ENCODE results near the gene PET100. TPM values are rescaled to one million over a fixed set of nuclear protein-coding genes. Genes with fewer than 3 reads are reported as not detected.

The PET100 gene
- total RNA-seq, 1 experiment from 2014 or later, result 129 TPM

DNA sequence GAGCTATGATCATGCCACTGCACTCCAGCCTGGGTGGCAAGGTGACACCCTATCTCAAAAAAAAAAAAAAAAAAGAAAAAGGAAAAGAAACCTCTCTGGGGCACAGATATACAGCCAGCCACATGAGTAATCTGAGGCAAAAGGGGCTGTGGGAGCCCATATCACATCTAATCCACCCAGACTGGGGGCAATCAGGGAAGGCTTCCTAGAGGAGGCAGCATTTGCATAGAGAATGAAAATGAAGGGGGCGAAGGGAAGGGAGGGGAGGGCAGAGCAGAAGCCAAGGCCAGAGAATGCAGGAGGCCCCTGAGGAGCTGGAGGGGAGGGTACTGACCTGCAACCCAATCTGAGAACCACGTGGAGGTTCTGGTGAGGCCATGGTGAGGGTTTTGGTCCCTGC is 20.6 kb downstream of the PET100 start:
- H3K36me3 ChIP-seq (ENCODE audit: insufficient read depth, low read length, poor library complexity, severe bottlenecking), result no peaks in the 10 kb centered on the region
- ChIA-PET POLR2A (ENCODE audit: low non-redundant PET) (no interaction called here), CTCF (interaction anchor here (0.6 kb wide), 1 partner anchor 24 kb away, joined by 3 read pairs; no protein-coding TSS in a partner anchor)
- no peaks in the 10 kb centered on the region for H3K27me3 ChIP-seq (replicated peaks; ENCODE audit: insufficient read depth, low read depth, low read length, poor library complexity)
- no TSS peak for BruUV-seq (replicated peaks)
- no peak overlapping the region for H3K4me3 ChIP-seq (ENCODE audit: low read depth, low read length, poor library complexity, severe bottlenecking)
- DNase-seq (ENCODE audit: low spot score), result no peak
- intact Hi-C loops (cut with micrococcal nuclease; ENCODE audit: unreplicated experiment), result loop anchor here (5.0 kb wide), 1 partner anchor 152 kb away; no protein-coding TSS in a partner anchor
- no peaks in the 10 kb centered on the region for H3K9me3 ChIP-seq (ENCODE audit: low read depth, low read length, poor library complexity, severe bottlenecking)
- no peak for TF ChIP-seq EZH2 (IDR thresholded peaks at IDR 0.05; ENCODE audit: borderline replicate concordance, low read depth, low read length, poor library complexity, severe bottlenecking)
- H3K27ac ChIP-seq (ENCODE audit: low read depth, low read length, poor library complexity, severe bottlenecking), result no peak overlapping the region
- no peaks in the 10 kb centered on the region for H3K4me1 ChIP-seq (ENCODE audit: insufficient read depth, low read length, poor library complexity, severe bottlenecking)

DNA sequence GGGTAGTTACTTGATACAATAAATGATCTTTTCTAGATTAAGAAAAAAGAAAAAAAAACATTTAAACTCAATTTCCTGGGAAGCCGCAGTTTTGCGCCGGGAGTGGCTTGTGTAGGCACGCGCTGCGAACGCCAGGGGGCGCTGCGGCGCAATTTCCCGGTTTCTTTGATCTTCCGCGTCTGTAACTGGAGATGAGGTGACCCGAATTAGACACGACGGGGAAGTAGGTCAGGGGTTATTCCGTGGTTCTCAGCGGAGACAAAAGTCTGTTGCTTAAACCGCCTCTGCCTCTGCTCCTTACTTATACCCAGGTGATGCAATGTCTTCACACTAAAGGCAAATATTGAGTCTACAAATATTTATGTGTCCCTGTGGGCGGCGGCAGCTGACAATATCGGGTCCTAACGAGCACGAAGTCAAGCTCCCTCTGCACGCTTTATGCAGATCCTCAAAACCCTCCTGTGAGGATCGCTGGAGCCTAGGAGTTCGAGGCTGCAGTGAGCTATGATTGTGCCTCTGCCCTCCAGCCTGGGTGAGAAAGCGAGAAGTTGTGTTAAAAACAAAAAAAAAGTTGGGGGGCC is 22.6 kb downstream of the PET100 start:
- no peaks in the 10 kb centered on the region for H3K27me3 ChIP-seq (replicated peaks; ENCODE audit: insufficient read depth, low read depth, low read length, poor library complexity)

DNA sequence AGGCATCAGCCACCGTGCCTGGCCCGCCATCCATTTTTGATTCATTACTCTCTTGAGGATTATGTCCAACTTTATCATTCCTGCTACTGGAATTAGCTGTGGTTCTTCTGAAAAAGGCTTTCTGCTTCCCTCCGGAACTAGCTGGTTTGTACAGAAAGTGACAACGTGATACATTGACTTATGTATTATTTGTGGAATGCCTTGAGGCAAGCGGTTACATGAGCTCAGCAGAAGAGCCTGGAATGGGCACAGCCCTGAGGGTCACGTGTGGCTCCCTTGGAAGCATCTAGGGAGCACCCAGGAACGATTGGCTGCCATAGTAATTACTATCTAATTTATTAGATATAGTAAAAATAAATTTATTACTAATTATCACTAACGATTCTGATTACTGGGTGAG is 24.8 kb downstream of the PET100 start:
- Histone ChIP-seq H3K4me3 (ENCODE audit: low read depth, low read length, poor library complexity, severe bottlenecking) (no peak overlapping the region), H3K4me1 (ENCODE audit: insufficient read depth, low read length, poor library complexity, severe bottlenecking) (no peaks in the 10 kb centered on the region), H3K9me3 (ENCODE audit: low read depth, low read length, poor library complexity, severe bottlenecking) (no peaks in the 10 kb centered on the region), H3K27ac (ENCODE audit: low read depth, low read length, poor library complexity, severe bottlenecking) (no peak overlapping the region), H3K27me3 (replicated peaks; ENCODE audit: insufficient read depth, low read depth, low read length, poor library complexity) (no peaks in the 10 kb centered on the region), H3K36me3 (ENCODE audit: insufficient read depth, low read length, poor library complexity, severe bottlenecking) (no peaks in the 10 kb centered on the region)
- BruUV-seq (replicated peaks), result no TSS peak
- no peak for TF ChIP-seq CTCF (conservative IDR thresholded peaks at IDR 0.05; ENCODE audit: low read depth, low read length)
- TF ChIP-seq EZH2 (IDR thresholded peaks at IDR 0.05; ENCODE audit: borderline replicate concordance, low read depth, low read length, poor library complexity, severe bottlenecking), result no peak
- POLR2A ChIA-PET (ENCODE audit: low non-redundant PET), result no interaction called here
- intact Hi-C loops (cut with micrococcal nuclease; ENCODE audit: unreplicated experiment), result loop anchor here (5.0 kb wide), 1 partner anchor 148 kb away; no protein-coding TSS in a partner anchor
- CTCF ChIA-PET, result interaction anchor here (1.0 kb wide), 1 partner anchor 26 kb away, joined by 3 read pairs; the partner anchor contains the start of gene TRAPPC5
- no peak for DNase-seq (ENCODE audit: low spot score)

More for the DNA sequence above, 22.6 kb downstream of the PET100 start:
- intact Hi-C loops (cut with micrococcal nuclease; ENCODE audit: unreplicated experiment), result loop anchor here (2.0 to 5.0 kb wide), 2 partner anchors 29 to 150 kb away; partner anchors contain the start of gene TRAPPC5
- POLR2A ChIA-PET (ENCODE audit: low non-redundant PET), result no interaction called here
- peak overlapping the region; percentile 20 for H3K4me3 ChIP-seq (ENCODE audit: low read depth, low read length, poor library complexity, severe bottlenecking)
- no peaks in the 10 kb centered on the region for H3K36me3 ChIP-seq (ENCODE audit: insufficient read depth, low read length, poor library complexity, severe bottlenecking)
- CTCF ChIA-PET, result interaction anchor here (0.8 to 1.2 kb wide), 2 partner anchors 25 to 28 kb away, joined by 3 to 15 read pairs; partner anchors contain the start of genes MCEMP1 and TRAPPC5
- no peak for TF ChIP-seq EZH2 (IDR thresholded peaks at IDR 0.05; ENCODE audit: borderline replicate concordance, low read depth, low read length, poor library complexity, severe bottlenecking)
- TF ChIP-seq CTCF (conservative IDR thresholded peaks at IDR 0.05; ENCODE audit: low read depth, low read length), result peak; percentile 97
- no peaks in the 10 kb centered on the region for H3K9me3 ChIP-seq (ENCODE audit: low read depth, low read length, poor library complexity, severe bottlenecking)
- no TSS peak for BruUV-seq (replicated peaks)
- H3K27ac ChIP-seq (ENCODE audit: low read depth, low read length, poor library complexity, severe bottlenecking), result no peak overlapping the region
- DNase-seq (ENCODE audit: low spot score), result peak; percentile 76
- no peaks in the 10 kb centered on the region for H3K4me1 ChIP-seq (ENCODE audit: insufficient read depth, low read length, poor library complexity, severe bottlenecking)
